HG03439 (cell line): ENCODE data around the gene BARX1.

Experiments
- ATAC-seq: cut with Tn5 transposase; IDR thresholded peaks from one replicate; pipeline ENCODE4 v1.9.1; 2021; ENCODE audit warnings: mild to moderate bottlenecking, moderate library complexity; ENCODE audit not compliant: unreplicated experiment

BARX1 gene

DNA sequence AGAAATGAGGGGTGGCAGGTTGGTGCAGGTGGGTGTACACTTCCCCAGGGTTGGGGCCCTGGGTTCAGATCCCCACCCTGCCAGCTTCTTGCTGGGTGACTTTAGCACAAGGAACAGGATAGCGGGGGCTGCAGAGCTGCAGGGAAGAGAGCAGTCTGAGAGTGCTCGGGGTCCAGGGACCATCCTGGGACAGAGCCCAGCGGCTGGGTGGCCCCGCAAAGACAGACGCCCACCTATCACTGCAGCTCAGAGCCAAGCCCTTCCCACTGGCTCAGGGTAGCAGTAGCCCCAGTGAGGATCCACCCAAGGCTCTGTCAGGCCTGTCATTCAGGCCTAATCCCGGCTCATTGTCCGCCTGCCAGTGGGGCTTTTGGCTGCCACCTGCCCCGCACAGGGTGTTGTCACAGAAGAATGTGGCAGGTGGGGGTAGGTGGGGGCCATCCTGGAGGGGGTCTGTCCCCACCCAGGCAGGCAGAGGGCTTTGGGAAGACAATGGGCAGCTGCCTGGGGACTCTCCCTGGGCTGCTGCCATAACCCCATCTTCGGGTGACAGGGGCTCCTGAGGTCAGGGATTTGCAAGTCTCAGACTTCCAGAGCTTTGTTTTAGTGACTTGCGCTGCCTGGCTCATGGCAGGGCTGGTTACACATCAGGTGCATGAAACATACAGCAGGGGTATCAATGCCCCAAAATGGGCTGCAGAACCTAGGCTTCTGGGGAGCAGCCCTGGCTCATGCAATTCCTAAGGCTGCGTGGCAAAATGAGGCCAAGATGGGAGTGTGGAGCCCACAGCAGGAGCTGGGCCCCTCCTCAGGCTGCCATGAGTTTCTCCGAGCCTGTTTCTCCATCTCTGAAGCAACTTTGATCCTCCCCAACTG is 52.1 kb downstream of the BARX1 start:
- ATAC-seq: no peak

DNA sequence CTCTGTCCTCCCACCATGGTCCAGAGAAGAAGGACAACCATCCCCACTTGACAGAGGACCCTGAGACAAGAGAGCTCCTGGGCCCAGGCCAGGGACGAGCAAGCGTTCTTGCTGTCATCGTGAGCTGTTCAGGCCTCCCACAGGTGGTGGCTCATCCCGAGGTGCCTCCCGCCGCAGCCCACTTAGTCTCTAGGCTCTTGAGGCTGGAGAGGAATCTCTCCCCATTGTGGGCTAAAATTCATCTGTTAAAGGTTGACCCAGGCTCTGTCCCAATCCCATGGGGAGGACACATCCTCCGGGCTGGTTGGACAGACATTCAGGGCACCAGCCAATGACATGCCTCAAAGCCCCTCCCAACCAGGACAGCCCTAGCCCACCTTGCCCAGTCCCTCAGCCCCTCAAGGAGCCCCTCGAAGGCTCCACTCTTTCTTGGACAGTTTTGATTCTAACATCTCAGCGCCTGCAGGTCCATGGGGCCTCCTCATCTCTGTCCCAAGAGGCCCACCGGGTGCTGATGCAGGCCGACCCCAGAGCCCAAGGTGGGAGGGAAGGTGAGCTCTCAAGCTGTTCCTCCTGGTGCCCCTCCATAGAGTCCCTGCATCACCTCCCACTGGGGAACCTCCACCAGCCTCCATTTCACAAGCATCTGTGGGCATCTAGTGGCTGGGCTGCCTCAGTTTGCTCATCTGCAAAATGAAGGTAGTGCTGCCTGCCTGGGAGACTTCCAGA is 52.9 kb downstream of the BARX1 start:
- no peak for ATAC-seq
